ENCODE data around the gene PRKACB. TPM values are rescaled to one million over a fixed set of nuclear protein-coding genes. Genes with fewer than 3 reads are reported as not detected.
A peak's percentile ranks its signal among the peaks of the same experiment; 100 is the strongest.

The PRKACB gene
- total RNA-seq, 1 experiment from 2014 or later: 14.6 TPM

DNA sequence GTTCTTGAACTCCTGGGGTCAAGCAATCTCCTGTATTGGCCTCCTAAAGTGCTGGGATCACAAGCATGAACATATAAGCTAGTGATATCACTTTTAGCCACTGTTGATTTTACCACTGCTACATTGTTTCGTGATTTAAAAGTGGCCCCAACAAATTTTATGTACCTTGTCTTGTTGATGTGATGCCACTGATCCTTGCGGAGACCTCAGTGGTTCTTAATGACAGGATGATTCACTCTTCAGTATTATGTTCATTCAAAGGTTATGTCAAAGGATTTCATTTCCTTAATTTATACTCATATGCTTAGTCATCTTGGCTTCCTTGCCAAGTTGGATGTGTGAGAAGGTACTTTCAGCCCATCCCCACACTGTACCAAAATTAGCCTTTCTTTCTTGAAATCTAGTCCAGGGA is 12.1 kb downstream of the PRKACB start:
- peak; percentile 80 for DNase-seq (ENCODE audit: low spot score)

GRCh38 chr1:84159533-84160240 is 15.6 kb downstream of the PRKACB start:
- DNase-seq (ENCODE audit: low spot score): no peak

DNA sequence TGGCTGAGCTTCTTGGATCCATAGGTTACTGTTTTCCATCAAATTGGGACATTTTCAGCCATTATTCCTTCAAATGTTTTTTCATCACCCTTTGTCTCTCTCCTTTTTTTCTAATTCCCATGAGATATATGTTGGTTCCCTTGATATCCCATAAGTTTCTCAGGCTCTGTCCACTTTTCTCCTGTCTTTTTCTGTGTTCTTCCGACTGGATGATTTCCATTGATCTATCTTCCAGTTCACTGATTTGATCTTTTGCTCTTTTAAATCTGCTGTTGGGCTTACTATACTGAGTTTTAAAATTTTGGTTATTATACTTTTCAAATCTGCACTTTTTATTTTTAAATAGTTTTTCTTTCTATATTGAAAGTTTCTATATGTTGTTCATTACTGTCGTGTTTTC is 18.2 kb downstream of the PRKACB start:
- no peak for DNase-seq (ENCODE audit: low spot score)

GRCh38 chr1:84163123-84163931 is 19.3 kb downstream of the PRKACB start:
- DNase-seq (ENCODE audit: low spot score): no peak

- no peak for DNase-seq (ENCODE audit: low spot score)
Measured at GRCh38 chr1:84164161-84164560, 20.1 kb downstream of the PRKACB start.

DNA sequence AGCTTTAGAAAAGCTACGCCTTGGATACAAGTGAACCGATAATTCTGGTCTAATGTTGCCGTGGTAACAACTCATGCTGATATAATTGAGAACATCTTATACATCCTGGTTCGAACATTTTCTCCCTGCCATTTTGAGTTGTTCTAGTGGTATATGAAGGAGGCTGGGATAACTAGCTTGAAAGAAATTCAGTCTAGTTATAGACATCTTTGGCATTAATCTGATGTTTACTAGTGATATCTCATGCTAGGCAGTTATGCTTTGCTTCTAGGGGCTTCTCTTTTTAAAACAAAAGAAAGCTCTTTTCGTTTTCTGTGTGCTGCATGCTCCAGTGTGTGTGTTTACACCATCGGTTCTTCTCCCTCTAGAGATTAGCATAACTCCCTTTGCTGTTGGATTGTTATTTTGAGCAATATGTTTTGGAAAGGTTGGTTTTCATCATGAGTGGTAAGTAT is 20.5 kb downstream of the PRKACB start:
- no peak for DNase-seq (ENCODE audit: low spot score)

- no peak for DNase-seq (ENCODE audit: low spot score)
Measured at GRCh38 chr1:84165601-84166000, 21.5 kb downstream of the PRKACB start.

DNA sequence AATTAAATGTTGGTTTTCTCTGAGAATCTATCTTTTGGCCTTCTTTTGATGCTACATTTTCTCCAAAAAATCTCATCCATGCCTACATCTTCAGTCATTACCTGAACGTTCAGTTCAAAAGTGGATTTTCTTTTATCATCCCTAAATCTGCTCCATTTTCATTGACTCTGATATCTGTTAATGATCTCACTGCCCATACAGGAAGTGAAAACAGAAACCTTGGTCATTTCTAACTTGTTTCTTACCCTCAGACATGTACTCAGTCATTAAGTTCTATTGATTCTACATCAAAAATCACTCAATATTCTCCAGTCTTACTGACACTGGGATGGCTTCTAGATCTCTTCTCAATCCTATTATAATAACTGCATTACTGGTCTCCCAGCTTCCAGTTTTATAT is 22.7 kb downstream of the PRKACB start:
- no peak for DNase-seq (ENCODE audit: low spot score)

- no peak for DNase-seq (ENCODE audit: low spot score)
Measured at GRCh38 chr1:84168783-84169182, 24.7 kb downstream of the PRKACB start.

DNA sequence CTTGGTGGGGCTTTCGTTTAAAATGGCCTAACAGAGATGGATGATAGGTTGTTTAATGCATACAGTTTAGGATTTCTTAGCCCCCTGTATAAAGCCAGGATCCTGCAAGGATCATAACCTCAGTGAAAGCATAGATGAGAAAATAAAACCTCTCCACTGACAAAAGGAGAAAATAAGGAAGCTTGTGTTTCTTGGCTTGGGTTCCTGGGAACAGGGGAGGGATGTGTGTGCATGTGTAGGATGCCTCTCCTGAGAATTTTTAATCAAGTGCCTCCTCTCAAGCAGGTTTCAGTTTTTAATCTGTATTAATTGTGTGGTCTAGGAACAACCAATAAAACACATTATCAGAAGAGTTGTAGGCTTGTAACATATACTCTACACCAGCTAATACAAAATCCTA is 26.1 kb downstream of the PRKACB start:
- DNase-seq (ENCODE audit: low spot score): no peak

GRCh38 chr1:84171481-84171880 is 27.4 kb downstream of the PRKACB start:
- no peak for DNase-seq (ENCODE audit: low spot score)

- peak; percentile 66 for DNase-seq (ENCODE audit: low spot score)
Measured at GRCh38 chr1:84174051-84174556, 30.0 kb downstream of the PRKACB start.

DNA sequence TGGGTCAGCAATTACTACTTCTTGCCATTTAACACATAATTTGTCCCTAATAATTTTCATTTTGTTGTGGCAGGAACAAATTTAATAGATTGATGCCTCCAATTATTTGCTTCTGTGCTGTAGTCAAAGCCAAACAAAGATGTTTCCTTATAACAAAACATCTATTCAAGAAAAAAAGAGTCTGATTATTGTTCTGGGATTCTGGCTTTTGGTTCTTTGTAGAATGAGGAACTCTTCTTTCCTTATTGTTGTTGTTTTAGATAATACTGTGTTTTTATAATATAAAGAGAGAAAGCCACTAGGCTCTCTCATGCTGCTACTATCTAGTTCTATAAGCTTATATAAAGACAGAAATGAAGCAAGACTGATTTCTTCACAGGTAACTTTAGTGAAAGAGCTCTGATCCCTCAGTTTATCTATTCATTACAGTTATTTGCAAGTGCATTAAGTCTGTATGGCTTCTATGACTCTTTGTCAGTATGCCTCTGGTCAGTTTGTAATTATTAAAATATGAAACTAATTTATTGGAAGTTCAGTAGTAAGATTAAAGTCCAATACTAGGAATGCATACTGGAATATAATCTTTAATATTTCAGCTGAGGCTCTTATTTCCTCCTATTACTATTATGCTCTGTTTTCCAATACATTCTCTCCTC is 37.4 kb downstream of the PRKACB start:
- no peak for DNase-seq (ENCODE audit: low spot score)

DNA sequence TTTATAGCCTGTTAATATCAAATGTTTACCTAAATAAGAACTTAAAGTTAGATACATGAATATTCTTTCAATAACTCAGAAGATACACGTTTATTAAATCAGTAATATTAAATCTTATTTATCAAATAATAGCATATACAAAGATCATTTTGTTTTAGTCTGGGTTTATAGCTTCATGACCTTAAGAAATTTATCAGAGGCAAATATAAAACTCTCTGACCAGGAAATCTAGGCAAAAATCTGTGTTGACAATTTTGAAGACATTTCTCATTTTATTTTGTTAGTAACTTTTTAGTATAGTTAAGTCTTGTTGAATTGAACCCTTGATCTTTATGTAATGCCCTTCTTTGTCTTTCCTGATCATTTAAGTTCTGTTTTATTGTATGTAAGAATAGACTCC is 46.4 kb downstream of the PRKACB start:
- no peak for DNase-seq (ENCODE audit: low spot score)

DNA sequence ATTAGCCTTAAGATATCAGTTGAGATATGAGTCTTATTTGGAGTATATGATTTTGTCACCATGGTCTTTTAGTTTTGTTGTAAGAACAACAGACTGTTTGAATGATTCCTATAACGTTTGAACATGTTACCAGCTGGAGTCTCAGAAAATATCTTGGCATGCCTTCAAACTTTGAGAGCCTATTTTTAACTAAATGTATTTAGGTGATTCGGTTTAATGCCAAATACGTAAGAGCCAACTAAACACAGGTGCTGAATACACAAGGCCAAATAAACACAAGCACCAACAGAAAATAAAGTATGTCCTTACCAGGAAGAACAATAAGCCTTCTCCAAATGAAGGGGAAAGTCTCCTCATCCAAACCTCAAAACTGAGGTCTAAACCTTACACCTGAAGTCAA is 48.6 kb downstream of the PRKACB start:
- no peak for DNase-seq (ENCODE audit: low spot score)

DNA sequence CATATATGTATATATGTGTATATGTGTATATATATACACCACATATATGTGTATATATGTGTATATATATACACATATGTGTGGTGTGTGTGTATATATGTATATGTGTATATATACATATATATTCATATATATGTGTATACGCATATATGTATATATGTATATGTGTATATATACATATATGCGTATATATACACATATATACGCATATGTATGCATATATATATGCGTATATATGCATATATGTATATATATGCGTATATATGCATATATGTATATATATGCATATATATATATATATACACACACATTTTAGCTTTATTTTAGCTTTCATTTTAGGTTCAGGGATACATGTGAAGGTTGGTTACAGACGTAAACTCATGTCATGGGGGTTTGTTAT is 54.8 kb downstream of the PRKACB start:
- DNase-seq (ENCODE audit: low spot score): no peak

DNA sequence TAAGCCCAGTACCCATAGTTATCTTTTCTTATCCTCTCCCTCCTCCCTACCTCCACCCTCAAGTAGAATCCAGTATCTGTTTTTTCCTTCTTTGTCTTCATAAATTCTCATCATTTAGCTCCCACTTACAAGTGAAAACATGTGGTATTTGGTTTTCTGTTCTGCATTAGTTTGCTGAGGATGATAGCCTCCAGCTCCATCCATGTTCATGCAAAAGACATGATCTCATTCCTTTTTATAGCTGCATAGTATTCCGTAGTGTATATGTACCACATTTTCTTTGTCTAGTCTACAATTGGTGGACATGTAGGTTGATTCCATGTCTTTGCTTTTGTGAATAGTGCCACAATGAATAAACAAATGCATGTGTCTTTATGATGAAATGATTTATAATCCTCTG is 55.2 kb downstream of the PRKACB start:
- no peak for DNase-seq (ENCODE audit: low spot score)

GRCh38 chr1:84202126-84202525 is 58.1 kb downstream of the PRKACB start:
- DNase-seq (ENCODE audit: low spot score): no peak

DNA sequence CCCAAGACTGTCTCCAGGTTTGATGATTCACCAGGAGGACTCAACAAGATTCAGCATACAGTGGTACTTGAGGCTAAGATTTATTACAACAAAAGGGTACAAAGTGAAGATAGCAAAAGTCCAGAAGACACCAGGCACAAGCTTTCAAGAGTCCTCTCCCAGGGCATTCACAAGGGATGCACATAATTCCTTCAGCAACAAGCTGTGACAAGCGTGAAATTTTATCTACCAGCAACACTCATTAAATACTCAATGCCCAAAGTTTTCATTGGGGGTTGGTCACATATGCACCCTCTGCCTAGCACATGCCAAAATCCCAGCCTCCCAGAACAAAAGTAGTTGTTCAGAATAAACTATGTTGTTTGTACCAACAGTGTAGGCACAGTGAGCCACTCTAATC is 62.3 kb downstream of the PRKACB start:
- DNase-seq (ENCODE audit: low spot score): no peak

DNA sequence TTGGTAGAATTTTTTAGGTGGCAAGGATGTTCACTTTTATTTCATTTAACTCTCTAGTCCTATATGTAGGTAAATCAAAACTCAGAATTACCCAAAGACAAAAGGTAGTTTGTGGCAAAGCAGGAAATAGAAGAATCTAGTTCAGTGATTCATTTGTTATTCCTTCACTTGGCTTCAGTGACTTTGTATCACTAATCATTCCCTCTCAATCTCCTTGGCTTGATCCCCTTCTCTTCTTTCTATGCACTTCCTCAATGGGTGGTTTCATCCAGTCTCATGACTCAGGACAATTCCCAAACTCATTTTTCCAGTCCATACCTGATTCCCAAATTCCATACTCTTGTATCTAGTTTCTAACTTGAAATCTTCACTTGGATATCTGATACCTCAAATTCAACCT is 64.9 kb downstream of the PRKACB start:
- no peak for DNase-seq (ENCODE audit: low spot score)

DNA sequence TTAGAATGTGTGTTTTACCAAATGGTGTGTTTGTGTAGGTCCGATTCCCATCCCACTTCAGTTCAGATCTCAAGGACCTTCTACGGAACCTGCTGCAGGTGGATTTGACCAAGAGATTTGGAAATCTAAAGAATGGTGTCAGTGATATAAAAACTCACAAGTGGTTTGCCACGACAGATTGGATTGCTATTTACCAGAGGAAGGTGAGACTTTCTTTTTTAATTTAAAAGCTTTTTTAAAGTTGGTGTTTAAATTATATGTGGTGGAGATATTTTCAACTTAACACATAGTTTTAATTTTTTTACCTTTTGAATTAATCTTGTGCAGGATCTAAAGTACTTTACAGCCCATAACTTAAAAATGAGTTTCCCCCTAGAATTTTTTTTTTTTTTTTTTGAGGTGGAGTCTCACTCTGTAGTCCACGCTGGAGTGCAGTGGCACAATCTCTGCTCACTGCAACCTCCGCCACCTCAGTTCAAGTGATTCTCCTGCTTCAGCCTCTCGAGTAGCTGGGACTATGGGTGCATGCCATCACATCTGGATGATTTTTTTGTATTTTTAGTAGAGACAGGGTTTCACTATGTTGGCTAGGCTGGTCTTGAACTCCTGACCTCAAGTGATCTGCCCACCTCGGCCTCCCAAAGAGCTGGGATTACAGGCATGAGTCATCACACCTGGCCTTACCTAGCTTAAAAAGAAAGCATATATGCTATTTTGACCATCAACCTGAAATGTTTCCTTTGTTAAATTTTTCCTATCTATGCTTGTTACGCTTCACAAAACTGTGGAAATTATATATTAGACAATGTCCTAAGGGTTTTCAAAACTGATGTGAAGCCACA is 70.3 kb downstream of the PRKACB start:
- no peak for DNase-seq (ENCODE audit: low spot score)

DNA sequence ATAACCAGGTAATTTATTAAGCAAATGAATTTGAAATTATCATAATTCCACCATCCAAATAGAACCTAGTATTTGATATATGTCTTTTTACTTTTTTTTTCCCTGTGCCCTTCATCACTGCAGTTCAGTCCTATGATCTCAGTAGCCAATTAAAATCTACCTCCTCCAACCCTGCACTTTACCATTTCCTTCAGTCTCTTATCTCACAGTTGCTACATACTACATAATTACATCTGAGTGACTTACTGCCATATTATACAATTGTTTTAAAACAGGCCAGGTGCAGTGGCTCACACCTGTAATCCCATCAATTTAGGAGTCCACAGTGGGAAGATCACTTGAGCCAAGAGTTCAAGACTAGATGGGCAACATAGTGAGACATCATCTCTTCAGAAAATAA is 73.2 kb downstream of the PRKACB start:
- DNase-seq (ENCODE audit: low spot score): no peak

All from A172 (cell line).